Body of pancreas (tissue), 4 donors: ENCODE results near the gene FGF1.

ENCODE experiments used
- CTCF ChIP-seq, 7 experiments: fragments of 450-650 bp in 4 of 7; fragments of 200-600 bp in 3 of 7; sonication (generic) in 3 of 7; IDR thresholded peaks; one replicate each; pipeline ENCODE4 v1.5.1; 2016 to 2019; ENCODE audit warnings: antibody characterized with exemption in 7 of 7
- POLR2A ChIP-seq, 3 donors: fragments of 450-650 bp; IDR thresholded peaks; one replicate each; pipeline ENCODE4 v1.6.1; 2016; ENCODE audit warnings: antibody characterized with exemption in 3 of 3, mild to moderate bottlenecking in 2 of 3

- TF ChIP-seq CTCF (IDR thresholded peaks at IDR 0.05) (no peak), POLR2A (IDR thresholded peaks at IDR 0.05) (no peak)
These were observed 51.5 kb downstream of the FGF1 start for GRCh38 chr5:142634216-142635011.
